Measurements from ENCODE around the gene PHACTR1. TPM values are rescaled to one million over a fixed set of nuclear protein-coding genes. Genes with fewer than 3 reads are reported as not detected.
A peak's percentile ranks its signal among the peaks of the same experiment; 100 is the strongest.

The PHACTR1 gene
- total RNA-seq, 1 donor from 2014 or later, result 85.9 TPM

DNA sequence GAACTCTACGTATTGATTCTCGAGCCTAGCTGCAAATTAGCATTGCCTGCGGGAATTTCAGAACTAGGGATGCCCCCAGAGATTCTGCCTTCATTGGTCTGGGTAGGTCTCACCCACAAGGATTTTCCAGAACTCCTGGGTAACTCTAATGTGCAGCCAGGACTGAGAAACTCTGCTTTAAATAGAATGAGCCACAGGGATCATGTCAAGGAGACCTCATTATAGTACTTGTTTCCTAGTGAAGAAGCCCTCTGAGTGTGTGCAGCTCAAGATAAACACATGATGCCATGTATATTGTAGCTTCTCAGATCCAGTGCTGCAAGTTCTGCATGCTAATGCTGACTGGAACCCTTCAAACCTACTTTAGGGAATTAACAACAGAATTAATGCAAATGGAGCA is 179.2 kb downstream of the PHACTR1 start:
- H3K9me3 ChIP-seq (replicated peaks), result peaks cover 14% of the 10 kb centered on the region
- H3K4me3 ChIP-seq, result no peak overlapping the region
- H3K27me3 ChIP-seq (ENCODE audit: low read depth), result peaks cover 4% of the 10 kb centered on the region
- peaks cover 21% of the 10 kb centered on the region for H3K4me1 ChIP-seq
- no peak for DNase-seq
- no peaks in the 10 kb centered on the region for H3K36me3 ChIP-seq
- no peak for TF ChIP-seq CTCF (IDR thresholded peaks at IDR 0.05; ENCODE audit: borderline replicate concordance)
- peak overlapping the region; percentile 64 for H3K27ac ChIP-seq (replicated peaks)
- intact Hi-C loops (cut with micrococcal nuclease), result loop anchor here (10.0 kb wide), 1 partner anchor 261 kb away; no protein-coding TSS in a partner anchor

- Histone ChIP-seq H3K9me3 (replicated peaks) (peaks cover 9% of the 10 kb centered on the region), H3K27ac (replicated peaks) (peak overlapping the region; percentile 64), H3K4me3 (no peak overlapping the region), H3K4me1 (peaks cover 21% of the 10 kb centered on the region), H3K36me3 (no peaks in the 10 kb centered on the region), H3K27me3 (ENCODE audit: low read depth) (peaks cover 4% of the 10 kb centered on the region)
- no peak for DNase-seq
- intact Hi-C loops (cut with micrococcal nuclease), result loop anchor here (10.0 kb wide), 1 partner anchor 261 kb away; no protein-coding TSS in a partner anchor
- TF ChIP-seq CTCF (IDR thresholded peaks at IDR 0.05; ENCODE audit: borderline replicate concordance), result no peak
Measured at GRCh38 chr6:12896208-12896733, 179.7 kb downstream of the PHACTR1 start.

DNA sequence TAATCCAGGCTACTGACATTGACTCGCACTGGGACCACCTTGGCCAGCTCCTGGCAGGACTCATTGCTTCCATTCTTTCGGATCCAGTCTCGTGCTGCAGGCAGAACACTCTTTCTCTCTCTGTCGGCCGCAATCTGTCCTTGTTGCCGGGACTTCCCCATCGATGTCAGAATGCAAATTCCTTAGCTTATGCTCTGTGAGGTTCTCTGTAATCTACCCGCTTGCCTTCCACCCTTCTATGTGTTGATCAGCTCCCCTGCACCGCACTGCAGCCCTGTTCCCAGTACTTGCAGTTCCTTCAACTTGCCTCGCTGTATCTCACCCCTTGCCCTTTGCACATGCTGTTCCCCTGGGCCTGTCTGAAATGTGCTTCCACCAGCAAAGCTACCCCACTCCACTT is 182.0 kb downstream of the PHACTR1 start:
- H3K27ac ChIP-seq (replicated peaks), result no peak overlapping the region
- H3K4me3 ChIP-seq, result no peak overlapping the region
- H3K27me3 ChIP-seq (ENCODE audit: low read depth), result peaks cover 4% of the 10 kb centered on the region
- no peaks in the 10 kb centered on the region for H3K9me3 ChIP-seq (replicated peaks)
- intact Hi-C loops (cut with micrococcal nuclease), result loop anchor here (10.0 kb wide), 1 partner anchor 264 kb away; no protein-coding TSS in a partner anchor
- no peak for TF ChIP-seq CTCF (IDR thresholded peaks at IDR 0.05; ENCODE audit: borderline replicate concordance)
- H3K4me1 ChIP-seq, result peaks cover 27% of the 10 kb centered on the region
- H3K36me3 ChIP-seq, result no peaks in the 10 kb centered on the region
- no peak for DNase-seq

- DNase-seq, result no peak
- no peak overlapping the region for H3K27ac ChIP-seq (replicated peaks)
- TF ChIP-seq CTCF (IDR thresholded peaks at IDR 0.05; ENCODE audit: borderline replicate concordance), result no peak
- H3K27me3 ChIP-seq (ENCODE audit: low read depth), result peaks cover 4% of the 10 kb centered on the region
- no peaks in the 10 kb centered on the region for H3K9me3 ChIP-seq (replicated peaks)
- H3K4me3 ChIP-seq, result no peak overlapping the region
- peaks cover 25% of the 10 kb centered on the region for H3K4me1 ChIP-seq
- H3K36me3 ChIP-seq, result no peaks in the 10 kb centered on the region
- intact Hi-C loops (cut with micrococcal nuclease), result loop anchor here (10.0 kb wide), 1 partner anchor 264 kb away; no protein-coding TSS in a partner anchor
Measured at GRCh38 chr6:12899046-12899833, 182.7 kb downstream of the PHACTR1 start.

- H3K27ac ChIP-seq (replicated peaks), result peak overlapping the region; percentile 11
- TF ChIP-seq CTCF (IDR thresholded peaks at IDR 0.05; ENCODE audit: borderline replicate concordance), result no peak
- H3K4me1 ChIP-seq, result peaks cover 13% of the 10 kb centered on the region
- no peaks in the 10 kb centered on the region for H3K36me3 ChIP-seq
- no peaks in the 10 kb centered on the region for H3K9me3 ChIP-seq (replicated peaks)
- DNase-seq, result no peak
- intact Hi-C loops (cut with micrococcal nuclease), result no loop called here
- peak overlapping the region; percentile 19 for H3K4me3 ChIP-seq
- H3K27me3 ChIP-seq (ENCODE audit: low read depth), result no peaks in the 10 kb centered on the region
Measured at GRCh38 chr6:12903246-12903645, 186.7 kb downstream of the PHACTR1 start.

All from left ventricle myocardium inferior (tissue), 1 donor.